IPS-15b (cell line): ENCODE results near the gene AHR.
"Not testable (repeated sequence)": the region's sequence is repeated elsewhere in the genome, so short reads cannot be mapped to it uniquely, and the experiment has no call there.

Experiments used
- H3K27me3 ChIP-seq: one replicate; pipeline ENCODE4 v1.6.1; 2013; ENCODE audit warnings: low read length; ENCODE audit not compliant: control insufficient read depth, insufficient read depth
- H3K36me3 ChIP-seq: one replicate; pipeline ENCODE4 v1.6.1; 2013; ENCODE audit warnings: low read length; ENCODE audit not compliant: control insufficient read depth, insufficient read depth
- H3K4me1 ChIP-seq: one replicate; pipeline ENCODE4 v1.6.1; 2013; ENCODE audit warnings: mild to moderate bottlenecking, low read length; ENCODE audit not compliant: control insufficient read depth, insufficient read depth
- H3K4me3 ChIP-seq: one replicate; pipeline ENCODE4 v1.5.1; 2013; ENCODE audit warnings: low read depth, low read length
- H3K9ac ChIP-seq: one replicate; pipeline ENCODE4 v1.6.1; 2013; ENCODE audit warnings: low read depth, mild to moderate bottlenecking, low read length
- H3K9me3 ChIP-seq: one replicate; pipeline ENCODE4 v1.6.1; 2013; ENCODE audit warnings: mild to moderate bottlenecking, low read length; ENCODE audit not compliant: control insufficient read depth, insufficient read depth

AHR gene

DNA sequence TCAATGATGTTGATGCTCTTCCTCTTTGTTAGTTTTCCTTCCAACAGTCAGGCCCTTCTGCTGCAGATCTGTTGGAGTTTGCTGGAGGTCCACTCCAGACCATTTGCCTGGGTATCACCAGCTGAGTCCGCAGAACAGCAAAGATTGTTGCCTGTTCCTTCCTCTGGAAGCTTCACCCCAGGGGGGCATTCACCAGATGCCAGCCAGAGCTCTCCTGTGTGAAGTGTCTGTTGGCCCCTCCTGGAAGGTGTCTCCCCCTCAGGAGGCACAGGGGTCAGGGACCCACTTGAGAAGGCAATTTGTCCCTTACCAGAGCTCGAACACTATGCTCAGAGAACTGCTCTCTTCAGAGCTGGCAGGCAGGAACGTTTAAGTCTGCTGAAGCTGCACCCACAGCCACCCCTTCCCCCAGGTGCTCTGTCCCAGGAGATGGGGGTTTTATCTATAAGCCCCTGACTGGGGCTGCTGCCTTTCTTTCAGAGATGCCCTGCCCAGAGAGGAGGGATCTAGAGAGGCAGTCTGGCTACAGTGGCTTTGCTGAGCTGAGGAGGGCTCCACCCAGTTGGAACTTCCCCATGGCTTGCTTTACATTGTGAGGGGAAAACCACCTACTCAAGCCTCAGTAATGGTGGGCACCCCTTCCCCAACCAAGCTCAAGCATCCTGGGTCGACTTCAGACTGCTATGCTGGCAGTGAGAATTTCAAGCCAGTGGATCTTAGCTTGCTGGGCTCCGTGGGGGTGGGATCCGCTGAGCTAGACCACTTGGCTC, 55.4 kb downstream of the AHR start:
- not testable (repeated sequence) for H3K4me3 ChIP-seq, H3K27me3 ChIP-seq, H3K36me3 ChIP-seq, H3K4me1 ChIP-seq, H3K9ac ChIP-seq, H3K9me3 ChIP-seq

DNA sequence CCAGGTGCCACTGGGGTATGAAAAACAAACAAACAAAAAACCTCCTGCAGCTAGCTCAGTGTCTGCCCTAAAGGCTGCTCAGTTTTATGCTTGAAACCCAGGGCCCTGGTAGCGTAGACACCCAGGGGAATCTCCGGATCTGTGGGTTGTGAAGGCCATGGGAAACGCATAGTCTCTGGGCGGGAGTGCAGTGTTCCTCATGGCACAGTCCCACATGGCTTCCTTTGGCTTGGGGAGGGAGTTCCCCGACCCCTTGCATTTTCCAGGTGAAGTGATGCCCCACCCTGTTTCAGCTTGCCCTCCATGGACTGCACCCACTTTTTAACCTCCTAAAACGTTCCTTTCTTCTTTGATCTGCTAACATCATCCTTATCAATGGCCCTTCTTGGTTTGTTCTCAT, 56.0 kb downstream of the AHR start:
- Histone ChIP-seq H3K9ac (no peak overlapping the region), H3K27me3 (no peaks in the 10 kb centered on the region), H3K9me3 (no peaks in the 10 kb centered on the region), H3K4me1 (no peaks in the 10 kb centered on the region), H3K36me3 (no peaks in the 10 kb centered on the region), H3K4me3 (no peak overlapping the region)

GRCh38 chr7:17355050-17355449, 56.6 kb downstream of the AHR start:
- Histone ChIP-seq H3K36me3 (no peaks in the 10 kb centered on the region), H3K27me3 (no peaks in the 10 kb centered on the region), H3K9me3 (no peaks in the 10 kb centered on the region), H3K4me1 (no peaks in the 10 kb centered on the region), H3K9ac (no peak overlapping the region), H3K4me3 (no peak overlapping the region)

- Histone ChIP-seq H3K9ac (no peak overlapping the region), H3K4me3 (no peak overlapping the region), H3K36me3 (no peaks in the 10 kb centered on the region), H3K27me3 (no peaks in the 10 kb centered on the region), H3K4me1 (no peaks in the 10 kb centered on the region), H3K9me3 (peaks cover 3% of the 10 kb centered on the region)
These were observed 59.5 kb downstream of the AHR start for GRCh38 chr7:17357952-17358351.

DNA sequence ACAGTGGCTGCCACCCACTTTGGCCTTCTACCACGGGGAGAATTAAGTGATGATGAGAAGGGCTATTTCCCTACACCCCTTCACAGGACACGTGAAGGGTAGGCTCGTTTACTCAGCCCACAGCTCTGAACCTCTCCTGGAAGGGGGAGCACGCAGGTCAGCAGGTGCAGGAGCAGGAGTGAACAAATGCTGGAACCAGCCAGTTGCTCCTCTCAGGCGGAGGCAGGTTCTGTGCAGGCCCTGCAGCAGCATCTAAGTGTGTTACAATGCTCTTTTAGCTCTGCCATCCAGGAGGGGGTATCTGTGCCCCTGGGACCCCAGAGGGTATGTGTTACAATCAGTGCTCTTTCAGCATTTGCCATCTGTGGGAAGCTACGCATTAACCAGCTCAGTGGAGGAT, 61.2 kb downstream of the AHR start:
- H3K36me3 ChIP-seq = no peaks in the 10 kb centered on the region

DNA sequence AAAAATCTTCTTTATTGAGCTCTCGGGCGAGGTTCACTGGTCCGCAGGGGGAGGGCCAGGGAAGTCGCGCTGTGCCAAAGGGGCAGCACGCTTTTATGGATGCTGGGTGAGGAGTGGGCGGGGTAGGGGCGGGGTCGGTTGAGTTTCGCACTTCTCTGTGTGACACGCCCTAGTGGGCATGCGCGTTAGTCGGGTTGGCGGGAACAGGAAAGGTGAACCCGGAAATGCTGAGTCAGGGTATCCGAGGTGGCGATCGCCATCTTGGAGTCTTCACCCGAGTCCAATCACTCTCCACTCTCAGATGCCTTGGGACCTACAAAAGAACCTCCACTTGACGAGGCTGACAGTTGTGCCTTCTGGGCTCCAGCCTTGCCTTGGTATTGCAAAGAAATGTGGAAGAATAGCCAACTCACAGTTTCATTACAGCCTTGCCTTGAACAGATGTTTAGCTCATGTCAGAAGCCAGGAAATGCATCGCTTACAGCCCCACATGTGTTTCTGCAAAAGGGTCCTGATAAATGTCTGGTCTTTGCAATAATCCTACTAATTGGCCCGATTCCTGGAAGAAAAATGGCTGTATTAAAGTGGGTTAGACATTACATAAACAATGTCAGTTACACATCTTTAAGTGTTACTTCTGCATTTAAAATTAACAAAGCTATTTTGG, 64.1 kb downstream of the AHR start:
- no peaks in the 10 kb centered on the region for H3K36me3 ChIP-seq
- no peak overlapping the region for H3K9ac ChIP-seq
- no peak overlapping the region for H3K4me3 ChIP-seq
- peaks cover 3% of the 10 kb centered on the region for H3K9me3 ChIP-seq
- H3K4me1 ChIP-seq = no peaks in the 10 kb centered on the region
- no peaks in the 10 kb centered on the region for H3K27me3 ChIP-seq

More for the DNA sequence above, 61.2 kb downstream of the AHR start:
- Histone ChIP-seq H3K9me3 (peaks cover 3% of the 10 kb centered on the region), H3K4me3 (no peak overlapping the region), H3K4me1 (no peaks in the 10 kb centered on the region), H3K9ac (no peak overlapping the region), H3K27me3 (no peaks in the 10 kb centered on the region)

GRCh38 chr7:17364671-17365070, 66.2 kb downstream of the AHR start:
- Histone ChIP-seq H3K36me3 (no peaks in the 10 kb centered on the region), H3K4me1 (no peaks in the 10 kb centered on the region), H3K4me3 (no peak overlapping the region), H3K27me3 (no peaks in the 10 kb centered on the region), H3K9me3 (peaks cover 3% of the 10 kb centered on the region), H3K9ac (no peak overlapping the region)

DNA sequence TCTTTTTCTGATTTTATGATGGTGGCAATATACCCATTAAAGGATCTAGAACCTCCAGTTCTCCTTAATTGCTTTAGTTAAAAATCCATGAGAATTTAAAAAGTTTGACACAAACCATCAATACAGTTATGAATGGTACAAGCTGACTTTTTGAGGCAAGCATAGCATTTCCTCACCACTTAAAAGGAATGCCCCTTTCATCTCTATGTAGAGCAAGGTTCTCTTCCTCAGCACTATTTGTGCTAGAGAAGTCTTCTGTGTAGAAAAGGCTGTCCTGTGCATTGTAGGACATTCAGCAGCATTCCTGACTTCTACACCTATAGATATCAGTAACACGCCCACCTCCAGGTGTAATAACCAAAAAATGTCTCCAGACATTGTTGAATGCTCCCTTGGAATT, 67.3 kb downstream of the AHR start:
- Histone ChIP-seq H3K4me1 (no peaks in the 10 kb centered on the region), H3K36me3 (no peaks in the 10 kb centered on the region), H3K4me3 (no peak overlapping the region), H3K27me3 (no peaks in the 10 kb centered on the region), H3K9ac (no peak overlapping the region), H3K9me3 (peaks cover 3% of the 10 kb centered on the region)

- Histone ChIP-seq H3K36me3 (no peaks in the 10 kb centered on the region), H3K4me3 (no peak overlapping the region), H3K27me3 (no peaks in the 10 kb centered on the region), H3K9me3 (peaks cover 3% of the 10 kb centered on the region), H3K9ac (no peak overlapping the region), H3K4me1 (no peaks in the 10 kb centered on the region)
These were observed 69.0 kb downstream of the AHR start for GRCh38 chr7:17367502-17367901.

- Histone ChIP-seq H3K27me3 (no peaks in the 10 kb centered on the region), H3K9ac (no peak overlapping the region), H3K36me3 (no peaks in the 10 kb centered on the region), H3K9me3 (no peaks in the 10 kb centered on the region), H3K4me1 (no peaks in the 10 kb centered on the region), H3K4me3 (no peak overlapping the region)
These were observed 70.5 kb downstream of the AHR start for GRCh38 chr7:17368856-17369524.

DNA sequence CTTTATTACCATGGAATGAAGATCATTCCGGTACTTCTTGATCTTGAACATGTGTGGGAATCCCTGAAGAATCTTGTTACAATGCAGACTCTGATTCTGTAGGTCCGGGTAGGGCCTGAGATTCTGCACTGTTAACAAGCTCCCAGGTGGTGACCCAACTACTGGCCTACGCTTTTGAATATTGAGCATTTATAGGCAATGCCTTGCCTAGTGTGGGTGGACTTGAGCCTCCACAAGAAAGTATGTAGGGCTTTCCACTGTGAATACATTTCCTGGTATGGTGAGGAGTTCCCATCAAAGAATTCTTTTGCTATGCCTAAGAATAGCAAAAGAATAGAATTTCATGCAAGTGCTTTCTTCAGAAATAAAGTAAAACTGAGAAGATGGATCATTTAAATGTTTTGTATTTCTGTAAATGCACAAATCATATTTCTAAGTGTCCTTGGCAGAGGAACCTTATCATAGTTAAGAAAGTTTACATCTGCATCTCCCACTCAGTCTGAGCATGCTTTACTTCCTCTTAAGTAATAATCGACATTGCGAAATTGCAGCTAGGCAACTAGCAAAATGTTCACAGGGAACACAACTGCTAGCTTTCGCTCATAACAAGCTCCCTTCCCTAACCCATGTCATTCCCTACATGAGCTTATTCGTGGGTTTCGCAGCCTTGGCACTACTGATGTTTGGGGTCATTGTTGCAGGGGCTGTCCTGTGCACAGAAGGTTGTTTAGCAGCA, 71.4 kb downstream of the AHR start:
- Histone ChIP-seq H3K4me1 (no peaks in the 10 kb centered on the region), H3K36me3 (no peaks in the 10 kb centered on the region), H3K4me3 (no peak overlapping the region), H3K9me3 (no peaks in the 10 kb centered on the region), H3K27me3 (no peaks in the 10 kb centered on the region), H3K9ac (no peak overlapping the region)
